ENCODE measurements around the gene CDC5L. TPM values are rescaled to one million over a fixed set of nuclear protein-coding genes. Genes with fewer than 3 reads are reported as not detected.

Gene CDC5L
- total RNA-seq, 1 donor from 2014 or later: 25.6 TPM

DNA sequence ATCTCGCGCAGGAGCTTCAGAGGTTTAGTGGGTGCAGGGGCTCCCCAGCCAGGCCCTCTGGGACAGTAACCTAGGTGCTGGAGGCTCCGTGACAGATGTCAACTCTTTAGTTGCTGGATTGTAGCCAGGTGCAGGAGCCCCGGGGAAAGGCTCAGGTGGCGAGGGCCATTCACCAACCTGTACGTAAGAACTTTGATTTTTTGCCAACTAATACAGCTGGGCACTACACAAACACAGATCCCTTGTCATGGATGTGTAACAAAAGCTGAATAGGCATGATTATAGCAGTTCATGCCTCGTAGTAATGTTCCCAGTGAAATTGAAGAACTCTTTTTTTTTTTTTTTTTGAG, 82.6 kb downstream of the CDC5L start:
- H3K27ac Mint-ChIP-seq: no peak overlapping the region
- H3K36me3 Mint-ChIP-seq: no peaks in the 10 kb centered on the region
- H3K9me3 Mint-ChIP-seq: no peaks in the 10 kb centered on the region
- no peak overlapping the region for H3K4me3 Mint-ChIP-seq
- no peak for DNase-seq (ENCODE audit: low spot score in 2 of 2, unreplicated experiment in 2 of 2)
- peaks cover 22% of the 10 kb centered on the region for H3K4me1 Mint-ChIP-seq
- TF ChIP-seq, protein P1, sequence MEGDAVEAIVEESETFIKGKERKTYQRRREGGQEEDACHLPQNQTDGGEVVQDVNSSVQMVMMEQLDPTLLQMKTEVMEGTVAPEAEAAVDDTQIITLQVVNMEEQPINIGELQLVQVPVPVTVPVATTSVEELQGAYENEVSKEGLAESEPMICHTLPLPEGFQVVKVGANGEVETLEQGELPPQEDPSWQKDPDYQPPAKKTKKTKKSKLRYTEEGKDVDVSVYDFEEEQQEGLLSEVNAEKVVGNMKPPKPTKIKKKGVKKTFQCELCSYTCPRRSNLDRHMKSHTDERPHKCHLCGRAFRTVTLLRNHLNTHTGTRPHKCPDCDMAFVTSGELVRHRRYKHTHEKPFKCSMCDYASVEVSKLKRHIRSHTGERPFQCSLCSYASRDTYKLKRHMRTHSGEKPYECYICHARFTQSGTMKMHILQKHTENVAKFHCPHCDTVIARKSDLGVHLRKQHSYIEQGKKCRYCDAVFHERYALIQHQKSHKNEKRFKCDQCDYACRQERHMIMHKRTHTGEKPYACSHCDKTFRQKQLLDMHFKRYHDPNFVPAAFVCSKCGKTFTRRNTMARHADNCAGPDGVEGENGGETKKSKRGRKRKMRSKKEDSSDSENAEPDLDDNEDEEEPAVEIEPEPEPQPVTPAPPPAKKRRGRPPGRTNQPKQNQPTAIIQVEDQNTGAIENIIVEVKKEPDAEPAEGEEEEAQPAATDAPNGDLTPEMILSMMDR (IDR thresholded peaks at IDR 0.05; ENCODE audit: unreplicated experiment): no peak
- H3K27me3 Mint-ChIP-seq (ENCODE audit: low read depth): peaks cover 17% of the 10 kb centered on the region

DNA sequence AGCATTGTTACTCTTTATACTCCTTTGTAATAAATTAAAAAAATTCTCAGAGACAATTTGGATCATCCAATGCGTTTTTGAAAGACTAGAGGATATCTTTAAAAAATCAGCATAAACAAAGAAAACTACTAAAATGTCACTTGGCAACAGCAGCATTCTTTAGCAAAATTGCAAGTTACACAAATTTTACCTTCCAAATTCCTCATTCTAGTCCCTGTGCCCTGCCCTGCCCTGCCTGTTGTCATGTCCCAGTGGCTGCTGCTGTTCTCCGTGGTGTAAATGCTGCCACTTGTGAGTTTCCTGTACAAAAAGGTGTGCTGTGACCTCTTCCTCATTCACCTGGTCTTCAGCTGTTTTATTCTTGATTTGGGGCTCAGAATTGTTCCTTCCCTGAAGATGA, 83.2 kb downstream of the CDC5L start:
- DNase-seq (ENCODE audit: low spot score in 2 of 2, unreplicated experiment in 2 of 2): no peak
- H3K27me3 Mint-ChIP-seq (ENCODE audit: low read depth): peaks cover 20% of the 10 kb centered on the region
- no peaks in the 10 kb centered on the region for H3K9me3 Mint-ChIP-seq
- H3K27ac Mint-ChIP-seq: no peak overlapping the region
- TF ChIP-seq, protein P1 (IDR thresholded peaks at IDR 0.05; ENCODE audit: unreplicated experiment): no peak
- H3K36me3 Mint-ChIP-seq: no peaks in the 10 kb centered on the region
- peaks cover 17% of the 10 kb centered on the region for H3K4me1 Mint-ChIP-seq
- H3K4me3 Mint-ChIP-seq: no peak overlapping the region

DNA sequence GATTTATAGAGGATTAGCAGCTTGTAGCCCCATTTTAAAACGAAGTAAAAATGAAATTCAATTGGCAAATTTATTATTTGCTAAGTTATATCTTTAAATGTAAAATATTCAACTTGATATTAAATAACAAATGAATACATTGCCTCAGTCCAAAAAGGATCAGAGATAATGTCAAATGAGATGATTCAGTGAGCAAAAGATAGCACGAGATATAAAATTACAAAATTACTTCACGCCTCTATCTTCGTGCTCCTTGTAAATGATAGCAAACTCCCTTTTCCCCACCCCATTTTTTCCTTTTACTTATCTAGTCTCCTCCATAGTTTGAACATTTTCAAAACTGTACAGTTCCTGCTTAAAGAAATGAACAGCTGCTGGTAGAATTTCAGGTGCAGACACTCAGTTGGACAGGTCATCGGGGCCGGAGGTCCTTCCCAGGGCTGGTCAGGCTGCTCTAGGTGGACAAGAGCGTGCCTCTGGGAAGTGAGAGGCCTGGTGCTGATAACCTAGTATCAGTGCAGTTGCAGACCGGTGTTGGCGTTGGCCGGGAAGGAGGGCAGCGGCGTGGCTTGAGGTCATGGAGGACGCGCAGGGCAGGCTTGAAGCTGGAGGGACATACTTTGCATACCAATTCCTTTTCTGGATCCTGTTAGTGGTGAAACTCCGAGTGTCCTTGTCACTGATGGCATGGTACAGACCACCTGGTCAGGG, 83.9 kb downstream of the CDC5L start:
- peaks cover 20% of the 10 kb centered on the region for H3K27me3 Mint-ChIP-seq (ENCODE audit: low read depth)

DNA sequence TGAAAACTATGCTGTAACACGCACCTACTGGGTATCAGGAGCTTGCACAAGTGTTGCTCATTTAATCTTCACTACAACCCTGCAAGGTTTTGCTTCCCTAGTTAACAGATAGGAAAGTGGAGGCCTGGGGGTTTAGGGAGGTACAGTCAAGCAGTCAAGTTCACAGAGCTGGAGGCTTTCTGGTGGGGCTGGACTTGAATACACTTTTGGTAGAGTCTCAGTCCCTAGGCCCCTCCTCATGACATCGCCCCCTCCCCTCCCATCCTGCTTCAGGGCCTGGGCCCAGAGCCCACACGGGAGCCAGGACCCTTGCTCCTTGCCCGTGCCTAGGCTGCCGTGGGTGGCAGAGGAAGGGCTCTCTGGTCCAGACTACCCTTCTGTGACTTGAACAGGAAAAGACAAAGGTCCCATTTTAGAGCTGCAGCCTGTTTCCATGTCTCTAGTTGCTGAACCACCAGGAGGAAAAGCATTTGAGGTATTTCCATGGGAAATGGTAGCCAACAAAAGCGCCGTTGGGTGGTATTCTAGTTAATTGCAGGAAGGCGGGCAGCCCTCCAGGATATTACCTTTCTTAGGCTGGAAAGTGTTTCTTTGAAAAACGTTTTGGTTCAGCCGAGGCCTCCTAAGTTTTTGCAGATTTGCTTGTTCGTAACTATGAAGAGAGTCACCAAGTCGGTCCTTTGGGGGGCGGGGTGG, 84.9 kb downstream of the CDC5L start:
- Mint-ChIP-seq H3K9me3 (no peaks in the 10 kb centered on the region), H3K4me1 (peaks cover 20% of the 10 kb centered on the region), H3K27ac (no peak overlapping the region), H3K4me3 (no peak overlapping the region), H3K27me3 (ENCODE audit: low read depth) (peaks cover 20% of the 10 kb centered on the region), H3K36me3 (no peaks in the 10 kb centered on the region)
- no peak for DNase-seq (ENCODE audit: low spot score in 2 of 2, unreplicated experiment in 2 of 2)
- TF ChIP-seq, protein P1 (IDR thresholded peaks at IDR 0.05; ENCODE audit: unreplicated experiment): no peak

More for the DNA sequence above, 83.9 kb downstream of the CDC5L start:
- TF ChIP-seq, protein P1 (IDR thresholded peaks at IDR 0.05; ENCODE audit: unreplicated experiment): no peak
- no peak for DNase-seq (ENCODE audit: low spot score in 2 of 2, unreplicated experiment in 2 of 2)
- H3K9me3 Mint-ChIP-seq: no peaks in the 10 kb centered on the region
- no peaks in the 10 kb centered on the region for H3K36me3 Mint-ChIP-seq
- H3K27ac Mint-ChIP-seq: no peak overlapping the region
- H3K4me3 Mint-ChIP-seq: no peak overlapping the region
- H3K4me1 Mint-ChIP-seq: peaks cover 20% of the 10 kb centered on the region

GRCh38 chr6:44473393-44474189, 86.1 kb downstream of the CDC5L start:
- Mint-ChIP-seq H3K36me3 (no peaks in the 10 kb centered on the region), H3K9me3 (no peaks in the 10 kb centered on the region), H3K27me3 (ENCODE audit: low read depth) (peaks cover 20% of the 10 kb centered on the region), H3K4me3 (no peak overlapping the region), H3K4me1 (peaks cover 22% of the 10 kb centered on the region), H3K27ac (no peak overlapping the region)
- TF ChIP-seq, protein P1 (IDR thresholded peaks at IDR 0.05; ENCODE audit: unreplicated experiment): no peak
- DNase-seq (ENCODE audit: low spot score in 2 of 2, unreplicated experiment in 2 of 2): no peak

Data from mesothelial cell of epicardium (in vitro differentiated cells).